HG03457 (cell line): ENCODE results near the gene ADGRD2.

Experiments
- ATAC-seq: cut with Tn5 transposase; IDR thresholded peaks from one replicate; pipeline ENCODE4 v1.9.1; 2021; ENCODE audit warnings: moderate number of reproducible peaks; ENCODE audit not compliant: unreplicated experiment

Gene ADGRD2

DNA sequence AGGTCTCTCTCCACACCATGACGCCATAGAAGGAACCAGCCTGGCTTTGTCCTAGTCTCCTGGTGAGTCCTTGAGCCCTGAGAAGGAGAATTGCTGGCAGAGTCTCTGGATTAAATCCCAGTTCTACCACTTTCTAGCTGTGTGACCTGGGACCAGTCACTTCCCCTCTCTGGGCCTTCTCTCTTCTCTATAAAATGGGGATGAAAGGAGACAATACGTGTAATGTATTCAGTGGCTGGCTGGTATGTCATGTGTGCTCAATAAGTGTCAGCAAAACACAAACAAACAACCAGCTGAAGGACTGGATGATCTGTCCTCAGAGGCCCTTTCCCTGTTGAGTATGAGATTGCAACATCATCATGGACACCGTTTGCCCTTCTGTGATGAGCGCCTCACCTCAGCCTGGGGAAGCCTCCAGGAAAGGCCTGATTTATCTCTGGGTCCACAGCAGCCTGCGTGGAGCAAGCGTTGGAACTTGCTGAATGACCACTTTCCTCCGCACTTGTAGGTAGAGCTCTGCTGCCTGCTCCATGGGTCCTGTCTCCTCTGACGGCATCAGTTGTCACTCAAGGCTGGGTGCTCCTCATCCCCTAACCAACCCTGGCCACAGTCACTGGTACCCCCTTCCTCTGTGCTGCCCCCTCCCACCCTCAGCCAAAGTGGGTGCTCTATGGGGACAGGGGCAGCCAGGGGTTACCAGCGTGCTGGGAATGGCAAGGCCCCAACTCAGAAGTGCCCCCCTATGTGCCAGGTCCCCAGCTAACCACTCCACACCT lies 60.6 kb downstream of the ADGRD2 start:
- ATAC-seq = no peak

DNA sequence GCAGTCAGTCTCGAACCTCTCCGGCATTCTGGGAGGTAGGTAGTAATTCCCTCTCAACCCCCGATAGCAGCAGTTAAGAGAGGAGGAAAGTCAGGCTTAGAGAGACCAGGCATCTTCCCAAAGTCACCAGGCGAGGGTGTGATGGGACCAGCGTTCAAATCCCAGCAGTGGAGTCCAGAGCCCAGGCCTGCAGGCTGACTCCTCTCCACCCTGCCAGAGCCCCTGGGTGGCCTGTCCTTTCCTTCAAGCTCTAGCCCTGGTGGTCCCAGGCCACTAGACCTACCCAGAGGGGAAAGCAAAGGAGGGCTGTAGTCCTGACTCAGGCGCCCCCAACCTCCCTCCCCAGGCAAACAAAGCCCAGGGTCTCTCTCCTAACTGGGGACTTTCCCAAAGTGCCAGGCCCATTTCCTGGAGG lies 61.2 kb downstream of the ADGRD2 start:
- no peak for ATAC-seq

DNA sequence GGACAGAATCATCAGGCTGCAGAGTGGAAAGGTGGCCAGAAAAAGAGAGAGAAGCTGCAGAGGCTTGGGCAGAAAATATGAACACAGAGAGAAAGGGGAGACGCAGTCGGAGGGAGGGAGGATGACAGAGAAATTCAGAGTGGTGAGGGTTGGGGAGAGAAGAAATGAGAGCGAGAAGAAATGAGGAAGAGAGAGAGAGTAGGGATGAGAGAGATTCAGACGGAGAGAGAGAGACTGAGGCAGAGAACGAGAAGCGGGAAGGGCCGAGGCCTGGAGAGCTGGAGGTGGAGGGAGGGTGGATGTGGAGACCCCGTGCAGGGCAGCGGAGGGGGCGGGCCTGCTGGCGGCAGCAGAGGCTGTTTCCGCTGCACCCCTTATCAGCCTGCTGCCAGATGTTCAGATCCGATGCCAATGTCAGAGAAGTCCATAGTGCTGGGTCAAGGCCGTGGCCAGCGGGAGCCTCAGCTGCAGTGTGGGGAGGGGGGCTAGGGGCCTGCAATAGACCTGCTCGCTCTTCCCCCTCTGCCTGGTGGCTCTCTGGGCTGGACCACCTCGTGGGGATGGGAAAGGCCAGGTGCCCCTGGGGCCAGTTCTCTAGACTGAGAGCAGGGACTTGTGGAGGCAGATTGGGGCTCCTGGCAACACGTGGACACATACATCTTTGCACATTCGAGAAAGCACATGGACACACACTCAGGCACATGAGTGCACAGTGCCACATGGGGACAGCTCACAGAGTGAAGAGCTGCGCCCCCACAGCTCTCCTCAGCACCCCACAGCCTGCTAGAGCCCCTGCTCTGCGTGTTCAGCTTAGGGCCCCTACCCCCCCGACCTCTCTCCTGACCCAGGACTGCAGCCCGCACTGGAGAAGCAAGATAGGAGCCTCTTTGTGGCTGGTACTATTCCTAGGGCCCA lies 61.9 kb downstream of the ADGRD2 start:
- no peak for ATAC-seq

DNA sequence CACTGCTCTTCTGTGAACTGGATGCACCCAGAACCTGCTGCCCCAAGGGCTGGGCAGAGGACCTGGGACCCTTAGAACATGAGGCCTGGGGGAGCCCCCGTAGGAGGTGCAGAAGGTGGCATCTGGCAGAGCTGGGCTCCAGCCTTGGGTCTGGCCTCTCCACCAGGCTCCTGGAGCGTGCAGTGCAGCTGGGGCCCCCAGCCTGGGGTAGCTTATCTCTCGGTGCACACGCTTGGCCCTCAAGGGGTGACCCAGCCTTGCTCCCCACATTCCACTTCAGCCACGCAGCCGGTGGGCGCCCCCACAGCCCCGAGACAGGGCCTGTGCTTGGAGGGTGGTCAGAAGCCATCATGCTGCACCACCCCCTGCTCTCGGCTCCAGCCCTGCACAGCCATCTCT lies 62.6 kb downstream of the ADGRD2 start:
- ATAC-seq = no peak

DNA sequence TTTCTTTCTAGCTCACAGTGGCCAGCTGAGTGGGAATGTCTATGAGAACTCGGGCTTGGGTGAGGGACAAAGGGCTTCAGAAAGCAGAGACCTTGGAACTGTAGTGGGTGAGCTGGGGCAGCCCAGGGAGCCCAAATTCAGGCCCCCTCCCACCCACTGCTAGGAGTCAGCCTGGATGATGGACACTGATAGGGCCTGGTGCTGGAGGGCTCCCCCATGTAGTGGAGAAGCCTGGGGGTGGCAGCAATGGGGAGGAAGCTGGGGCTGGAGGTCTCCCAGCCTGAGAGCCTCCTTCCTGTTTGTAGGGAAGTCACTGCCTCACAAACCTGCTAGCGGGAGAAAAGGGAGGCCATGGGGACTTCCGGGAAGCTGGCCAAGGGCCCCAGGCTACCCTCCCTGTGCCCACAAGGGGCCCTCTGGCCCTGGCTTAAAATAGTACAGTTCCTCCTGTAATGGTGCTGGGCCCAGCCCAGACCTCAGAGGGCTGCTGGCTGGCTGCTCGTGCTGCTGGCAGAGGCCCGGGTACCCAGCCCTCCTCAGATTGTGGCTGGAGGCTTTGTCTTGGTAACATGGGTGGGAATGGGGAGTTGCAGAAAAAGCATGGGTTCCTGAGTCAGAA lies 63.2 kb downstream of the ADGRD2 start:
- ATAC-seq = no peak

DNA sequence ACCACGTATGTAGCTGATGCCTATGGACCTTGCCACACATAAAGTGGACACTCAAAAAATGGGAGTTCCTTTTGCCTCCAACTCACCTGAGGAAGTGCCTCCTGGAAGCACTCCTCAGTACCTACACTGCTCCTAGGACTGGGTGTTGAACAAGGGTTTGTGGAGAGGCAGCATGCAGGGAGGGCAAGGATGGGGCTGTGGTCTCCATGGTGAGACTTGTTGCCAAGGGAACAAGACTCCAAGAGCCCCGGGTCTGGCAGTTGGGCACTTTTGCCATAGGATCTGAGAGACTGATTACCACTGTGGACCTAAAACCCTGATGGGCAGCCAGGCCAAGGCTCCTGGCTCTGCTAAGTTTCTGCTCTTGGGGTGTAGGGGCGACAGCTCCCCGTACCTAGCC lies 63.9 kb downstream of the ADGRD2 start:
- no peak for ATAC-seq

DNA sequence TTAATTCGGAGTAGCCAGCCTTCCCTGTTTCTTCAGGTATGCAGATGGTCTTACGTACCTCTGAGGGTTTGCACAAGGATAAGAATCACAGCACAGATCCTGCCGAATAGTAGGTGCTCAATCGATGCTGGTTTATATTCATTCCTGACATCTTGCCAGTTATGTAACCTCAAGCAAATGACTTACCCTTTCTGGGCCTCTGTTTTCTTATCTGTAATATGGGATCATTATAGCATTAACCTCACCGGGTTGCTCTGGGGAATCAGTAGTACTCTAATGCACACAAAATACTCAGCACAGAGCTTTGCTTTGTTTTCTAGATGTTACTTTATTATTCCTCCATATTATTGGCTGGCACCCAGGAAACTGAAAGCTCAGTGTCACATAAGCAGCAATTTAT lies 64.6 kb downstream of the ADGRD2 start:
- no peak for ATAC-seq

DNA sequence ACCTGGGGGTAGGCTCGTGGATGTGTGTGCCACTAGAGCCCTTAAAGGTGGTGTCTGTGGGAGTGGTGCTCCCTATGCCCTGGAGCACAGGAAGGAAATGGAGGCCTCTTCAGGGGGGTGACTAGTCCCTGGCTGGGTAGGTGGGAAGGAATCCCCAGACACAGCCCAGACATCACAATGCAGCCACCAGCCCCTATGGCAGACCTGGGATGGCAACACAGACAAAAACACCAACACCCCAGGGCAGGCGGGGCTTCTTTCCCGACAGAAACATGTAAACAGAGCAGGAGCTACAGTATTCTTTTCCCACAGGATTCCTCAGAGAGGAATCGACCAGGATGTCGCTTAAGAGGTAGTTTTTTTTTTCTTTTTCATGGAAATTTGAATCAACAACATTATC lies 67.3 kb downstream of the ADGRD2 start:
- no peak for ATAC-seq

DNA sequence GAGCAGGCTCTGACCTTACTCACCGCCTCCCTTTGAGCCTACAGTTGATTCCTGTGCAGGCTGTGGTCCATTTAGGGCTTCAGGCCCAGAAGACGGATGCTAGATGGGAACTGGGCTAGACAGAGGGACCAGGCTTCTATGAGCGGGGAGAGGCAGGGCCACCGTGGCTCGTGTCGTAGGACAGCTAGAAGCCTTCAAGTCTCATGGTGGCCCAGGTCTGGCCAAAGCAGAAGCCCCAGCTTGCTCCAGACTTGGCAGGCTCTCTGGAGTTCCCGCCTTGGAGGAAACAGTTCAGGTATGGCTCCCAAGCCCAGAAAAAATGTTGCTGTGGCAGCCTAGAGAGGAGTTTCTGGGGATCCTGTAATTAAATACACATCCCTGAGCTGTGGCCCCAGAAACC lies 67.9 kb downstream of the ADGRD2 start:
- no peak for ATAC-seq

DNA sequence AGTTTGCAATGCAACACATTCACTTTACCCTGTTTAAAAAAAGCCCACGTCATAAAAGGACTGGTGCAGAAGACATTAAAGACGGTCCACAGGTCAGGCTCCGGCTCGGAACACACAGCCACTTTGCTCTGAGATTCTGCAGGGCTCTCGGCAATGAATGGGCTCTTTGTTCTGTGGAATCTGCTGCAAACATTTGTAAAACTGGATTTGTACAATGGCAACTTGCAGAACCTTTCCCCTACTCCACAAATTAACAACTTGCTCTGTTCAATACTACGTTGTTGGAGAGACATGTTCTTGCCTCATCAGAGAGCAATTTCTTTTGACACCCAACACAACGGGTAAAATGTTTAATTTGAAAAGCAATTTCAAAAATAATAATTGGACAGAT lies 70.0 kb downstream of the ADGRD2 start:
- no peak for ATAC-seq

DNA sequence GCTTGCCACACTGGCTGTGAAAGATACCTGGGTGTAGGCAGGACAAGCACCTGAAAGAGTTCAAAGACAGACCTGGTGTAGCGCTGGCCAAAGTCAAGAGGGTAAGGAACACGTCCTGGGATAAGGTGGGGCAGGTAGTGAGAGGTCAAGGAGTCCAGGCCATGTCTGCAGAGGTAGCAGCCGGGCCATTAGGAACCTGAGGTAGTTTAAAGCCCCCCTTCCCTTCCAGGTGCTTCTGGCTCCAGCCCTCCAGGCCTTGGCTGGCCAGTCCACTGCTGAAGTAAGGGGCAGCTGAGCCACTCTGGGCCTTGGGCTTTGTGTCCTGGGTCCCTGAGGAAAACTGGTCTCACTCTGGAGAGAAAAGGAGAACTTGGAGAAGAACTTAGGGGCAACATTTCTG lies 70.9 kb downstream of the ADGRD2 start:
- no peak for ATAC-seq

DNA sequence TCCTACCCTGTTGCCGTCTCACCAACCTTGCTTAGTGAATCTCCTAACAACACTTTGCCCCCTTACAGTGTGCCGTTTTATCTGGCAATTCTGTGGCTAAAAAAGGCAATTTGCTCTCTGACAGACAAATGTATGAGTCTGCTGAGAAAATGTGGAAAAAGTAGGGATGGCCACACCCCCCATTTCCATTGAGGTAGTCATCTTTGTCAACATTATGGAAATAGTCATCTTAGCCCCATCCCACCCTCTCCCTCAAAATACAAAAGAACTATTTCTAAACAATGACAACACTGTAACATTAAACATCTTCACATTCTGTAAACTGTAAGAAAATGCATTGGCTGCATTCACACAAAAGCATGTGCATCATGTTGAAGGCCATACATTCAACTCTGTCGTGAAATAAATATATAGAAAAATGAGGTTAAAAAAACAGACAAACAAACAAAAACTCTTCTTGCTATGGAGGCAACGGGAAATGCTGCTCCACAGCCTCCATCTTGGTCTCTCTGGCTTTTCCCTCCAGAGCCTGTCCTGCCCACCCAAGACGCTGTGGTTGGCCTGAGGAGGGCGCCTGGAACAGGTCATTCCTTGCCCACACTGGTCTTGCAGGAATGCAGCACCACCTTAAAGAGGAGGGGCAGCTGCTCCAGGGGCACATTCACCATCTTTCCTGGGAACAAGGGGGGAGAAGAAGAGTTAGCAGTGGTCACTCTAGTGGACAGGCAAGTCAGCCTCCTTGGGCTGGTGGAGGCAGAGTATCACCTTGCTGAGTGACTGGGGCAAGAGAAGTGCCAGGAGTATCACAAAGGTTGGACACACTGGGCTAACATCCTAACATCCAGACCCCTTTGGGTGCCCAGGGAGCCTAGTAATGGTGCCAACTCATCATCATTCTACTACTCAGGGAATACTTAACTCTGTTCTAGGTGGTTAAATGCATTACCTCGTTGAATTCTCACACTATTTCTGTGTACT lies 72.2 kb downstream of the ADGRD2 start:
- no peak for ATAC-seq

DNA sequence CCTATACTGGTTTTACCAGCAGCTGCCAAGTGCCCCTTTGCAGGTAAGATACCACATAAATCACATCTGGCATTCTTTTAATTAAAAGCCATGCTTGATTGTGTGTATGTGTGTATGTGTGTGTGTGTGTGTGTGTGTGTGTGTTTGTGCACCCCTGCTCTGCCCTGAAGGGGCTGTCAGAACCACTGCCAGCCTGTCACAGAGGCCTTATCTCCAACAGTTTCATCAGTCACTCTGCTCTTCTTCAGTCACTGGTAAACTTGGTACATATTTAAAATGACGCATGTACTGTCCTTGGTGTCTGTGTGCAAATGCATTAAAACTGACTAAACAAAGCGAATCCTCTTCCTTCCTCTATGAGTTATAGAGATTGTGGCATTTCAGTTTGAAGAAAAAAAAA lies 75.9 kb downstream of the ADGRD2 start:
- ATAC-seq = no peak

DNA sequence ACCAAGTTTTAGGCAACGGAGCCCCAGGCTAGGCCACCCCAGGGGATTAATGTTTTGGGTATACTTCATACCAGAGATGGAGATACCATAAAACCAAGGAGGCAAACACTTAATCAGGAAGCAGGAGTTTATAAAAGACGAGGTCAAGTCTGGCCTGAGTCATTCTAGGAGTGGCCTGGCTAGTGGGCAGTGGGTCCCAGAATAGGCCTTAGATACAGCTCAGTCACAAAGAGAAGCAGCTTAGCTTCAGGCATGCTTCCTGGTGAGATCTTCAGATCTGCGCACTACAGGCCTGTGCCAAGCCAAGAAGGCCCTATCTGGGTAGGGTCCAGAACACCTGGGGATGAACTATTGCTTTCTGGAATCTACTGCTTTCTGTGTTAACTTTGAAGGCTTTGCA lies 77.5 kb downstream of the ADGRD2 start:
- no peak for ATAC-seq
